ENCODE measurements around the gene EN1. TPM values are rescaled to one million over a fixed set of nuclear protein-coding genes. Genes with fewer than 3 reads are reported as not detected.

Gene EN1
- total RNA-seq, 4 donors from 2014 or later: not detected

GRCh38 chr2:118861731-118862130 is 14.3 kb upstream of the EN1 start:
- in situ Hi-C loops (cut with MboI; ENCODE audit: low pct_ligation_motif_present in 1 of 4, low pct_unique_long_range_greater_than_20kb in 1 of 4, low sequenced_read_pairs in 3 of 4) (loop anchor here in 3 of 4 donors (25.0 kb wide), 2 partner anchors 649 to 824 kb away; no protein-coding TSS in a partner anchor), intact Hi-C loops (cut with DNase I; ENCODE audit: low total_unique reads) (no loop called here)
- WGBS, 2 donors (ENCODE audit: low coverage in 1 of 2): 21 to 36% methylated on average over 1 of the region's 1 CpG
- no peak for DNase-seq
- Histone ChIP-seq H3K27ac (no peak overlapping the region), H3K4me3 (no peak overlapping the region), H3K4me1 (peaks cover 0 to 7% (median 2%) of the 10 kb centered on the region in 4 donors), H3K27me3 (peaks cover 80% of the 10 kb centered on the region), H3K36me3 (no peaks in the 10 kb centered on the region), H3K9me3 (no peaks in the 10 kb centered on the region)
- TF ChIP-seq POLR2AphosphoS5 (IDR thresholded peaks at IDR 0.05) (no peak), POLR2A (IDR thresholded peaks at IDR 0.05) (no peak), EP300 (IDR thresholded peaks at IDR 0.05; ENCODE audit: low read depth) (no peak), CTCF (IDR thresholded peaks at IDR 0.05) (no peak)

GRCh38 chr2:118861242-118861641 is 13.8 kb upstream of the EN1 start:
- peaks cover 85% of the 10 kb centered on the region for H3K27me3 ChIP-seq
- no peak for TF ChIP-seq CTCF (IDR thresholded peaks at IDR 0.05)
- TF ChIP-seq POLR2A (IDR thresholded peaks at IDR 0.05): no peak
- TF ChIP-seq POLR2AphosphoS5 (IDR thresholded peaks at IDR 0.05): no peak
- no peak for TF ChIP-seq EP300 (IDR thresholded peaks at IDR 0.05; ENCODE audit: low read depth)
- no peak overlapping the region for H3K27ac ChIP-seq
- DNase-seq: no peak
- H3K36me3 ChIP-seq: no peaks in the 10 kb centered on the region
- H3K9me3 ChIP-seq: no peaks in the 10 kb centered on the region
- intact Hi-C loops (cut with DNase I; ENCODE audit: low total_unique reads) (no loop called here), in situ Hi-C loops (cut with MboI; ENCODE audit: low pct_ligation_motif_present in 1 of 4, low pct_unique_long_range_greater_than_20kb in 1 of 4, low sequenced_read_pairs in 3 of 4) (loop anchor here in 3 of 4 donors (25.0 kb wide), 2 partner anchors 649 to 824 kb away; no protein-coding TSS in a partner anchor)
- peaks cover 0 to 8% (median 4%) of the 10 kb centered on the region in 4 donors for H3K4me1 ChIP-seq
- H3K4me3 ChIP-seq: no peak overlapping the region
- 61 to 76% methylated on average over 6 to 7 of the region's 7 CpGs for WGBS, 2 donors (ENCODE audit: low coverage in 1 of 2)

- Histone ChIP-seq H3K9me3 (no peaks in the 10 kb centered on the region), H3K4me3 (no peak overlapping the region), H3K36me3 (no peaks in the 10 kb centered on the region), H3K27me3 (peaks cover 92% of the 10 kb centered on the region), H3K4me1 (peaks cover 4 to 14% (median 9%) of the 10 kb centered on the region in 4 donors), H3K27ac (no peak overlapping the region)
- DNase-seq: no peak
- in situ Hi-C loops (cut with MboI; ENCODE audit: low pct_ligation_motif_present in 1 of 4, low pct_unique_long_range_greater_than_20kb in 1 of 4, low sequenced_read_pairs in 3 of 4): loop anchor here in 3 of 4 donors (25.0 kb wide), 2 partner anchors 648 to 823 kb away; no protein-coding TSS in a partner anchor
- 26% methylated on average over 5 of the region's 5 CpGs; no CpG with 5 or more reads in 1 of the 2 donors for WGBS, 2 donors (ENCODE audit: low coverage in 1 of 2)
- TF ChIP-seq CTCF (IDR thresholded peaks at IDR 0.05): no peak
- no peak for TF ChIP-seq EP300 (IDR thresholded peaks at IDR 0.05; ENCODE audit: low read depth)
- TF ChIP-seq POLR2AphosphoS5 (IDR thresholded peaks at IDR 0.05): no peak
- TF ChIP-seq POLR2A (IDR thresholded peaks at IDR 0.05): no peak
- intact Hi-C loops (cut with DNase I; ENCODE audit: low total_unique reads): no loop called here
Measured at GRCh38 chr2:118860506-118860905, 13.1 kb upstream of the EN1 start.

- Histone ChIP-seq H3K4me3 (no peak overlapping the region), H3K27me3 (peaks cover 96% of the 10 kb centered on the region), H3K4me1 (peaks cover 4 to 19% (median 10%) of the 10 kb centered on the region in 4 donors), H3K9me3 (no peaks in the 10 kb centered on the region), H3K27ac (no peak overlapping the region), H3K36me3 (no peaks in the 10 kb centered on the region)
- 8 to 20% methylated on average over 3 to 21 of the region's 26 CpGs for WGBS, 2 donors (ENCODE audit: low coverage in 1 of 2)
- in situ Hi-C loops (cut with MboI; ENCODE audit: low pct_ligation_motif_present in 1 of 4, low pct_unique_long_range_greater_than_20kb in 1 of 4, low sequenced_read_pairs in 3 of 4): loop anchor here (10.0 to 25.0 kb wide), 4 partner anchors 644 to 824 kb away; no protein-coding TSS in a partner anchor
- intact Hi-C loops (cut with DNase I; ENCODE audit: low total_unique reads): loop anchor here (5.0 kb wide), 2 partner anchors 657 to 812 kb away; no protein-coding TSS in a partner anchor
- no peak for TF ChIP-seq CTCF (IDR thresholded peaks at IDR 0.05)
- no peak for DNase-seq
Measured at GRCh38 chr2:118859157-118859770, 11.8 kb upstream of the EN1 start.

Data from transverse colon (tissue), 4 donors.